HCT116 (cell line): ENCODE measurements around the gene SEC31A. TPM values are rescaled to one million over a fixed set of nuclear protein-coding genes. Genes with fewer than 3 reads are reported as not detected.
A peak's percentile ranks its signal among the peaks of the same experiment; 100 is the strongest.

ENCODE experiments used
- ATAC-seq: fragments of 200-7000 bp; cut with Tn5 transposase; 2 replicates; pipeline ENCODE4 v1.9.1; 2020; ENCODE audit warnings: mild to moderate bottlenecking, moderate library complexity
- BruUV-seq: library from RNA; stranded (reverse); fragments of 400-500 nt; replicated peaks from 2 replicates; lab custom pipeline; 2021; lab: Mats Ljungman, UMichigan
- CTCF ChIA-PET: fragments of 300-600 bp; sonication (Branson Sonifier 250); formaldehyde crosslinking; loops from one replicate; lab custom pipeline; 2021; ENCODE audit warnings: antibody characterized with exemption; lab: Charles Lee
- POLR2A ChIA-PET: fragments of 300-600, 350-600 bp; sonication (Branson Sonifier 250); formaldehyde crosslinking; loops from one replicate; lab custom pipeline; 2021; ENCODE audit warnings: antibody characterized with exemption; lab: Charles Lee
- RAD21 ChIA-PET, 2 experiments: fragments of 300-600 bp; sonication (Branson Sonifier 250); formaldehyde crosslinking; loops; one replicate each; lab custom pipeline; 2023; ENCODE audit warnings: low total read pairs in 2 of 2; ENCODE audit not compliant: uncharacterized antibody in 2 of 2, unreplicated experiment in 2 of 2, low non-redundant PET in 1 of 2; lab: Charles Lee
- DNase-seq: peaks from one replicate; pipeline ENCODE4 v3.0.0-alpha.2; 2010; ENCODE audit warnings: low read depth, low spot score
- H2AFZ ChIP-seq: fragments of 200-600 bp; shearing (Covaris generic), sonication (generic); 2 replicates; pipeline ENCODE4 v1.6.1; 2017; ENCODE audit warnings: low read depth, mixed run types, mixed read lengths, antibody characterized with exemption, low read length; ENCODE audit not compliant: poor library complexity, severe bottlenecking
- H3K27ac ChIP-seq: 2 replicates; pipeline ENCODE4 v1.5.1; 2012; ENCODE audit warnings: low read depth, low read length
- H3K27me3 ChIP-seq: fragments of 200-600 bp; sonication (generic); 2 replicates; pipeline ENCODE4 v1.6.1; 2016; ENCODE audit warnings: mixed run types, low read length, mixed read lengths; ENCODE audit not compliant: insufficient read depth
- H3K36me3 ChIP-seq, 2 experiments: fragments of 200-500 bp in 1 of 2; fragments of 200-600 bp in 1 of 2; sonication (Bioruptor generic) in 1 of 2; sonication (generic) in 1 of 2; 2 replicates each; pipeline versions ENCODE4 v1.5.1 to v1.6.1; 2014 to 2016; ENCODE audit warnings: low read length in 2 of 2, inconsistent platforms in 1 of 2, mixed read lengths in 1 of 2, mixed run types in 1 of 2; ENCODE audit not compliant: insufficient read depth in 2 of 2, control insufficient read depth in 1 of 2
- H3K4me1 ChIP-seq, 2 experiments: fragments of 200-600 bp in 1 of 2; sonication (generic) in 1 of 2; 2 replicates each; pipeline versions ENCODE4 v1.5.1 to v1.6.1; 2012 to 2017; ENCODE audit warnings: low read length in 2 of 2, inconsistent platforms in 1 of 2, mild to moderate bottlenecking in 1 of 2, mixed read lengths in 1 of 2, mixed run types in 1 of 2, moderate library complexity in 1 of 2; ENCODE audit not compliant: insufficient read depth in 2 of 2, control insufficient read depth in 1 of 2
- H3K4me2 ChIP-seq: fragments of 200-600 bp; sonication (generic); 2 replicates; pipeline ENCODE4 v1.6.1; 2017; ENCODE audit warnings: mixed run types, low read length, mixed read lengths
- H3K4me3 ChIP-seq, 2 experiments: fragments of 200-600 bp in 1 of 2; sonication (generic) in 1 of 2; replicated peaks in 1 of 2; 2 replicates each; pipeline ENCODE4 v1.5.1; 2011 to 2016; ENCODE audit warnings: low read length in 2 of 2, control low read depth in 1 of 2, low read depth in 1 of 2, mild to moderate bottlenecking in 1 of 2, mixed read lengths in 1 of 2, mixed run types in 1 of 2
- H3K79me2 ChIP-seq: fragments of 200-600 bp; sonication (generic); 2 replicates; pipeline ENCODE4 v1.6.1; 2017; ENCODE audit warnings: mild to moderate bottlenecking, mixed run types, low read length, moderate library complexity, mixed read lengths; ENCODE audit not compliant: insufficient read depth
- H3K9ac ChIP-seq: fragments of 200-600 bp; sonication (generic); 2 replicates; pipeline ENCODE4 v1.6.1; 2016; ENCODE audit warnings: low read length, mixed read lengths
- H3K9me2 ChIP-seq: fragments of 200-600 bp; sonication (generic), shearing (Covaris generic); 2 replicates; pipeline ENCODE4 v1.6.1; 2017; ENCODE audit warnings: mixed run types, mild to moderate bottlenecking, moderate library complexity; ENCODE audit not compliant: insufficient read depth
- H3K9me3 ChIP-seq, 2 experiments: fragments of 200-500 bp in 1 of 2; fragments of 200-600 bp in 1 of 2; sonication (Bioruptor generic) in 1 of 2; sonication (generic) in 1 of 2; 2 replicates each; pipeline ENCODE4 v1.6.1; 2014 to 2017; ENCODE audit warnings: low read length in 2 of 2, mixed read lengths in 2 of 2, inconsistent platforms in 1 of 2, low read depth in 1 of 2, mild to moderate bottlenecking in 1 of 2, mixed run types in 1 of 2, moderate library complexity in 1 of 2; ENCODE audit not compliant: control insufficient read depth in 1 of 2, insufficient read depth in 1 of 2
- H4K20me1 ChIP-seq: fragments of 200-600 bp; sonication (generic), shearing (Covaris generic); 2 replicates; pipeline ENCODE4 v1.6.1; 2017; ENCODE audit warnings: mixed run types, mild to moderate bottlenecking, moderate library complexity; ENCODE audit not compliant: insufficient read depth
- CEBPB ChIP-seq: IDR thresholded peaks from 2 replicates; pipeline ENCODE4 v1.6.1; 2012; ENCODE audit warnings: low read depth
- EGR1 ChIP-seq: IDR thresholded peaks from 2 replicates; pipeline ENCODE4 v1.6.1; 2012; ENCODE audit warnings: low read depth
- EZH2 ChIP-seq: fragments of 200-600 bp; sonication (generic); IDR thresholded peaks from 2 replicates; pipeline ENCODE4 v1.6.1; 2017; ENCODE audit warnings: antibody characterized with exemption, mixed run types
- EZH2phosphoT487 ChIP-seq: fragments of 200-600 bp; IDR thresholded peaks from 2 replicates; pipeline ENCODE4 v1.6.1; 2018; ENCODE audit warnings: antibody characterized with exemption, borderline replicate concordance
- FOSL1 ChIP-seq: IDR thresholded peaks from 2 replicates; pipeline ENCODE4 v1.6.1; 2012; ENCODE audit warnings: low read depth
- JUND ChIP-seq: IDR thresholded peaks from 2 replicates; pipeline ENCODE4 v1.6.1; 2012
- MAX ChIP-seq: IDR thresholded peaks from 2 replicates; pipeline ENCODE4 v1.6.1; 2012
- POLR2A ChIP-seq: IDR thresholded peaks from 2 replicates; pipeline ENCODE4 v1.7.0; 2011; ENCODE audit warnings: borderline replicate concordance; ENCODE audit not compliant: insufficient read depth, insufficient read length; ENCODE audit errors: extremely low read depth
- POLR2AphosphoS5 ChIP-seq: IDR thresholded peaks from 2 replicates; pipeline ENCODE4 v1.6.1; 2011; ENCODE audit warnings: mild to moderate bottlenecking, low read depth, low read length, moderate library complexity
- RAD21 ChIP-seq: IDR thresholded peaks from 2 replicates; pipeline ENCODE4 v1.6.1; 2012; ENCODE audit warnings: low read depth, mild to moderate bottlenecking
- SIN3A ChIP-seq: IDR thresholded peaks from 2 replicates; pipeline ENCODE4 v1.6.1; 2012; ENCODE audit warnings: low read depth
- SP1 ChIP-seq: IDR thresholded peaks from 2 replicates; pipeline ENCODE4 v1.6.1; 2012; ENCODE audit warnings: low read depth
- SRF ChIP-seq: IDR thresholded peaks from 2 replicates; pipeline ENCODE4 v1.6.1; 2012; ENCODE audit warnings: low read depth
- TCF7L2 ChIP-seq: IDR thresholded peaks from 2 replicates; pipeline ENCODE4 v1.7.0; 2011; ENCODE audit warnings: borderline replicate concordance, inconsistent platforms; ENCODE audit not compliant: insufficient read depth, insufficient read length; ENCODE audit errors: extremely low read depth
- YY1 ChIP-seq: IDR thresholded peaks from 2 replicates; pipeline ENCODE4 v1.6.1; 2011; ENCODE audit warnings: low read length, low read depth, moderate library complexity, mild to moderate bottlenecking; ENCODE audit not compliant: insufficient replicate concordance; ENCODE audit errors: extremely low read depth
- ZFX ChIP-seq: fragments of 450-650 bp; IDR thresholded peaks from 2 replicates; pipeline ENCODE4 v1.6.1; 2017
- ZNF274 ChIP-seq: fragments of 200-500 bp; sonication (Bioruptor generic); IDR thresholded peaks from 2 replicates; pipeline ENCODE4 v1.6.1; 2014; ENCODE audit warnings: mild to moderate bottlenecking, low read depth, low read length, inconsistent platforms
- intact Hi-C: fragments of 100-400 bp; cut with micrococcal nuclease; formaldehyde crosslinking; loops from 2 replicates; pipeline ENCODE4 v1.10.0; 2022
- total RNA-seq: library from RNA; stranded (reverse); gene quantifications from one replicate; pipeline ENCODE4 v1.2.1, GENCODE V29; 2021; ENCODE audit not compliant: unreplicated experiment
- TF ChIP-seq, protein P1 (sequence below): IDR thresholded peaks from 2 replicates; pipeline ENCODE4 v1.6.1; 2012
- TF ChIP-seq, protein P2 (sequence below): IDR thresholded peaks from 2 replicates; pipeline ENCODE4 v1.6.1; 2012; ENCODE audit warnings: low read depth

The SEC31A gene
- total RNA-seq, 1 experiment from 2014 or later = 78.5 TPM

GRCh38 chr4:82775243-82775642, 115.7 kb downstream of the SEC31A start:
- H3K79me2 ChIP-seq = peaks cover 9% of the 10 kb centered on the region; the same call in 1 of the 2 replicates
- no TSS peak for BruUV-seq
- H3K4me2 ChIP-seq = no peak overlapping the region
- no peaks in the 10 kb centered on the region for H3K9me3 ChIP-seq
- no peaks in the 10 kb centered on the region for H3K27me3 ChIP-seq
- peaks cover 18 to 23% of the 10 kb centered on the region in 2 experiments for H3K4me1 ChIP-seq
- intact Hi-C loops = no loop called here
- no peak overlapping the region for H3K9ac ChIP-seq
- CTCF ChIA-PET = no interaction called here
- TF ChIP-seq RAD21 = no peak
- TF ChIP-seq, protein P1, sequence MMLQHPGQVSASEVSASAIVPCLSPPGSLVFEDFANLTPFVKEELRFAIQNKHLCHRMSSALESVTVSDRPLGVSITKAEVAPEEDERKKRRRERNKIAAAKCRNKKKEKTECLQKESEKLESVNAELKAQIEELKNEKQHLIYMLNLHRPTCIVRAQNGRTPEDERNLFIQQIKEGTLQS = no peak
- no peak for TF ChIP-seq EZH2
- TF ChIP-seq SIN3A = no peak
- no peak for TF ChIP-seq JUND
- TF ChIP-seq ZFX = no peak
- TF ChIP-seq YY1 = no peak
- TF ChIP-seq POLR2AphosphoS5 = no peak
- TF ChIP-seq EZH2phosphoT487 = no peak
- TF ChIP-seq SP1 = no peak
- TF ChIP-seq, all 23 proteins: peak for 0
- Histone ChIP-seq H3K27ac (no peak overlapping the region), H3K9me2 (no peaks in the 10 kb centered on the region), H3K36me3 (no peaks in the 10 kb centered on the region), H3K4me3 (no peak overlapping the region), H2AFZ (no peak overlapping the region), H4K20me1 (no peaks in the 10 kb centered on the region)
- POLR2A ChIA-PET = no interaction called here
- RAD21 ChIA-PET = no interaction called here
- ATAC-seq (no peak), DNase-seq (no peak)

- H4K20me1 ChIP-seq = no peaks in the 10 kb centered on the region
- DNase-seq (no peak), ATAC-seq (no peak)
- ChIA-PET POLR2A (no interaction called here), RAD21 (no interaction called here), CTCF (no interaction called here)
- H3K27ac ChIP-seq = no peak overlapping the region
- H3K36me3 ChIP-seq = no peaks in the 10 kb centered on the region
- no peak overlapping the region for H2AFZ ChIP-seq
- no peak overlapping the region for H3K9ac ChIP-seq
- no peaks in the 10 kb centered on the region for H3K9me2 ChIP-seq
- BruUV-seq = no TSS peak
- peak overlapping the region; percentile 6; the same call in 1 of the 2 replicates for H3K4me2 ChIP-seq
- intact Hi-C loops = no loop called here
- no peaks in the 10 kb centered on the region for H3K27me3 ChIP-seq
- H3K4me1 ChIP-seq = peaks cover 13 to 20% of the 10 kb centered on the region in 2 experiments; a peak in 3 of 4 replicates
- H3K79me2 ChIP-seq = peaks cover 9% of the 10 kb centered on the region; the same call in 1 of the 2 replicates
- no peak overlapping the region for H3K4me3 ChIP-seq
- H3K9me3 ChIP-seq = no peaks in the 10 kb centered on the region
- no peak for TF ChIP-seq POLR2A
- TF ChIP-seq POLR2AphosphoS5 = no peak
- TF ChIP-seq EGR1 = no peak
- no peak for TF ChIP-seq EZH2
- TF ChIP-seq RAD21 = no peak
- TF ChIP-seq, protein P1 = no peak
- no peak for TF ChIP-seq MAX
- TF ChIP-seq, protein P2, sequence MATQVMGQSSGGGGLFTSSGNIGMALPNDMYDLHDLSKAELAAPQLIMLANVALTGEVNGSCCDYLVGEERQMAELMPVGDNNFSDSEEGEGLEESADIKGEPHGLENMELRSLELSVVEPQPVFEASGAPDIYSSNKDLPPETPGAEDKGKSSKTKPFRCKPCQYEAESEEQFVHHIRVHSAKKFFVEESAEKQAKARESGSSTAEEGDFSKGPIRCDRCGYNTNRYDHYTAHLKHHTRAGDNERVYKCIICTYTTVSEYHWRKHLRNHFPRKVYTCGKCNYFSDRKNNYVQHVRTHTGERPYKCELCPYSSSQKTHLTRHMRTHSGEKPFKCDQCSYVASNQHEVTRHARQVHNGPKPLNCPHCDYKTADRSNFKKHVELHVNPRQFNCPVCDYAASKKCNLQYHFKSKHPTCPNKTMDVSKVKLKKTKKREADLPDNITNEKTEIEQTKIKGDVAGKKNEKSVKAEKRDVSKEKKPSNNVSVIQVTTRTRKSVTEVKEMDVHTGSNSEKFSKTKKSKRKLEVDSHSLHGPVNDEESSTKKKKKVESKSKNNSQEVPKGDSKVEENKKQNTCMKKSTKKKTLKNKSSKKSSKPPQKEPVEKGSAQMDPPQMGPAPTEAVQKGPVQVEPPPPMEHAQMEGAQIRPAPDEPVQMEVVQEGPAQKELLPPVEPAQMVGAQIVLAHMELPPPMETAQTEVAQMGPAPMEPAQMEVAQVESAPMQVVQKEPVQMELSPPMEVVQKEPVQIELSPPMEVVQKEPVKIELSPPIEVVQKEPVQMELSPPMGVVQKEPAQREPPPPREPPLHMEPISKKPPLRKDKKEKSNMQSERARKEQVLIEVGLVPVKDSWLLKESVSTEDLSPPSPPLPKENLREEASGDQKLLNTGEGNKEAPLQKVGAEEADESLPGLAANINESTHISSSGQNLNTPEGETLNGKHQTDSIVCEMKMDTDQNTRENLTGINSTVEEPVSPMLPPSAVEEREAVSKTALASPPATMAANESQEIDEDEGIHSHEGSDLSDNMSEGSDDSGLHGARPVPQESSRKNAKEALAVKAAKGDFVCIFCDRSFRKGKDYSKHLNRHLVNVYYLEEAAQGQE = no peak
- TF ChIP-seq ZFX = no peak
- TF ChIP-seq CEBPB = no peak
- TF ChIP-seq FOSL1 = no peak
- no peak for TF ChIP-seq TCF7L2
- no peak for TF ChIP-seq SIN3A
- TF ChIP-seq SRF = no peak
- no peak for TF ChIP-seq ZNF274
These were observed 116.2 kb downstream of the SEC31A start for GRCh38 chr4:82774711-82775171.
